Measurements from ENCODE around the gene MYL7. TPM values are rescaled to one million over a fixed set of nuclear protein-coding genes. Genes with fewer than 3 reads are reported as not detected.

The MYL7 gene
- total RNA-seq, 1 experiment from 2014 or later = not detected

- H3K4me1 Mint-ChIP-seq (ENCODE audit: insufficient read depth, unreplicated experiment) = peaks cover 19% of the 10 kb centered on the region
- intact Hi-C loops (cut with micrococcal nuclease) = no loop called here
- DNase-seq (ENCODE audit: unreplicated experiment) = no peak
- no peaks in the 10 kb centered on the region for H3K27me3 Mint-ChIP-seq (ENCODE audit: insufficient read depth, unreplicated experiment)
- no peaks in the 10 kb centered on the region for H3K36me3 Mint-ChIP-seq (ENCODE audit: insufficient read depth, unreplicated experiment)
- CTCF ChIA-PET = interaction anchor here (1.4 kb wide), 1 partner anchor 10 kb away, joined by 3 read pairs; no protein-coding TSS in a partner anchor
- no TSS peak for BruUV-seq (replicated peaks)
- POLR2A ChIA-PET = no interaction called here
- no peak for TF ChIP-seq CTCF (IDR thresholded peaks at IDR 0.05; ENCODE audit: unreplicated experiment)
- H3K9me3 Mint-ChIP-seq (ENCODE audit: unreplicated experiment) = no peaks in the 10 kb centered on the region
- no peak overlapping the region for H3K4me3 Mint-ChIP-seq (ENCODE audit: unreplicated experiment)
- H3K27ac Mint-ChIP-seq (ENCODE audit: low read depth, unreplicated experiment) = no peak overlapping the region
Measured at GRCh38 chr7:44161371-44161770, 20.2 kb upstream of the MYL7 start.

GRCh38 chr7:44159824-44160630 is 18.9 kb upstream of the MYL7 start:
- DNase-seq (ENCODE audit: unreplicated experiment) = no peak
- no peaks in the 10 kb centered on the region for H3K9me3 Mint-ChIP-seq (ENCODE audit: unreplicated experiment)
- H3K4me1 Mint-ChIP-seq (ENCODE audit: insufficient read depth, unreplicated experiment) = peaks cover 19% of the 10 kb centered on the region
- no peaks in the 10 kb centered on the region for H3K27me3 Mint-ChIP-seq (ENCODE audit: insufficient read depth, unreplicated experiment)
- no peaks in the 10 kb centered on the region for H3K36me3 Mint-ChIP-seq (ENCODE audit: insufficient read depth, unreplicated experiment)
- TF ChIP-seq CTCF (IDR thresholded peaks at IDR 0.05; ENCODE audit: unreplicated experiment) = no peak
- no peak overlapping the region for H3K27ac Mint-ChIP-seq (ENCODE audit: low read depth, unreplicated experiment)
- intact Hi-C loops (cut with micrococcal nuclease) = no loop called here
- ChIA-PET POLR2A (no interaction called here), CTCF (interaction anchor here (0.7 kb wide), 1 partner anchor 27 kb away, joined by 3 read pairs; no protein-coding TSS in a partner anchor)
- H3K4me3 Mint-ChIP-seq (ENCODE audit: unreplicated experiment) = no peak overlapping the region
- BruUV-seq (replicated peaks) = no TSS peak

- POLR2A ChIA-PET = no interaction called here
- BruUV-seq (replicated peaks) = no TSS peak
- H3K36me3 Mint-ChIP-seq (ENCODE audit: insufficient read depth, unreplicated experiment) = no peaks in the 10 kb centered on the region
Measured at GRCh38 chr7:44158873-44159631, 17.9 kb upstream of the MYL7 start.

More at GRCh38 chr7:44158873-44159631, 17.9 kb upstream of the MYL7 start:
- Mint-ChIP-seq H3K4me1 (ENCODE audit: insufficient read depth, unreplicated experiment) (peaks cover 19% of the 10 kb centered on the region), H3K27me3 (ENCODE audit: insufficient read depth, unreplicated experiment) (no peaks in the 10 kb centered on the region), H3K4me3 (ENCODE audit: unreplicated experiment) (no peak overlapping the region), H3K9me3 (ENCODE audit: unreplicated experiment) (no peaks in the 10 kb centered on the region), H3K27ac (ENCODE audit: low read depth, unreplicated experiment) (no peak overlapping the region)
- CTCF ChIA-PET = no interaction called here
- no peak for DNase-seq (ENCODE audit: unreplicated experiment)
- TF ChIP-seq CTCF (IDR thresholded peaks at IDR 0.05; ENCODE audit: unreplicated experiment) = no peak
- intact Hi-C loops (cut with micrococcal nuclease) = no loop called here
